GM21717 (cell line): Measurements from ENCODE around the gene ITGA3.
"Not testable (repeated sequence)": the region's sequence is repeated elsewhere in the genome, so short reads cannot be mapped to it uniquely, and the experiment has no call there.

ENCODE experiments used
- ATAC-seq: cut with Tn5 transposase; IDR thresholded peaks from one replicate; pipeline ENCODE4 v1.9.1; 2021; ENCODE audit warnings: mild to moderate bottlenecking, moderate library complexity; ENCODE audit not compliant: unreplicated experiment

ITGA3 gene

GRCh38 chr17:50051082-50051576 is 4.8 kb upstream of the ITGA3 start:
- no peak for ATAC-seq

- ATAC-seq, result no peak
These were observed 4.3 kb upstream of the ITGA3 start for GRCh38 chr17:50051606-50052005.

GRCh38 chr17:50052241-50052796 is 3.6 kb upstream of the ITGA3 start:
- ATAC-seq, result no peak

GRCh38 chr17:50052822-50053653 is 2.9 kb upstream of the ITGA3 start:
- ATAC-seq, result no peak

- ATAC-seq, result no peak
These were observed 2.3 kb upstream of the ITGA3 start for GRCh38 chr17:50053654-50053960.

- no peak for ATAC-seq
These were observed 870 bp upstream of the ITGA3 start for GRCh38 chr17:50055055-50055425.

- ATAC-seq, result no peak
These were observed 479 bp downstream of the ITGA3 start for GRCh38 chr17:50056217-50056960.

- no peak for ATAC-seq
These were observed 1.0 kb downstream of the ITGA3 start for GRCh38 chr17:50056961-50057330.

- no peak for ATAC-seq
These were observed 1.6 kb downstream of the ITGA3 start for GRCh38 chr17:50057521-50057991.

- ATAC-seq, result no peak
These were observed 2.5 kb downstream of the ITGA3 start for GRCh38 chr17:50058296-50058953.

GRCh38 chr17:50059256-50059655 is 3.3 kb downstream of the ITGA3 start:
- ATAC-seq, result no peak

- ATAC-seq, result no peak
These were observed 3.9 kb downstream of the ITGA3 start for GRCh38 chr17:50059759-50060273.

GRCh38 chr17:50060951-50061712 is 5.2 kb downstream of the ITGA3 start:
- ATAC-seq, result no peak

- not testable (repeated sequence) for ATAC-seq
These were observed 5.8 kb downstream of the ITGA3 start for GRCh38 chr17:50061713-50062045.

- no peak for ATAC-seq
These were observed 6.7 kb downstream of the ITGA3 start for GRCh38 chr17:50062293-50063243.

GRCh38 chr17:50063561-50064252 is 7.8 kb downstream of the ITGA3 start:
- no peak for ATAC-seq

GRCh38 chr17:50064253-50065001 is 8.5 kb downstream of the ITGA3 start:
- ATAC-seq, result no peak

- ATAC-seq, result no peak
These were observed 9.1 kb downstream of the ITGA3 start for GRCh38 chr17:50065056-50065455.
